HTERT RPE-1 (cell line): Measurements from ENCODE around the gene RSPH4A.
"Not testable (repeated sequence)": the region's sequence is repeated elsewhere in the genome, so short reads cannot be mapped to it uniquely, and the experiment has no call there.

Experiments used
- in situ Hi-C: fragments of 300-500 bp; cut with MboI; formaldehyde crosslinking; loops from 4 replicates; pipeline ENCODE4 v1.14.3; 2020; ENCODE audit warnings: low sequenced_read_pairs

RSPH4A gene

DNA sequence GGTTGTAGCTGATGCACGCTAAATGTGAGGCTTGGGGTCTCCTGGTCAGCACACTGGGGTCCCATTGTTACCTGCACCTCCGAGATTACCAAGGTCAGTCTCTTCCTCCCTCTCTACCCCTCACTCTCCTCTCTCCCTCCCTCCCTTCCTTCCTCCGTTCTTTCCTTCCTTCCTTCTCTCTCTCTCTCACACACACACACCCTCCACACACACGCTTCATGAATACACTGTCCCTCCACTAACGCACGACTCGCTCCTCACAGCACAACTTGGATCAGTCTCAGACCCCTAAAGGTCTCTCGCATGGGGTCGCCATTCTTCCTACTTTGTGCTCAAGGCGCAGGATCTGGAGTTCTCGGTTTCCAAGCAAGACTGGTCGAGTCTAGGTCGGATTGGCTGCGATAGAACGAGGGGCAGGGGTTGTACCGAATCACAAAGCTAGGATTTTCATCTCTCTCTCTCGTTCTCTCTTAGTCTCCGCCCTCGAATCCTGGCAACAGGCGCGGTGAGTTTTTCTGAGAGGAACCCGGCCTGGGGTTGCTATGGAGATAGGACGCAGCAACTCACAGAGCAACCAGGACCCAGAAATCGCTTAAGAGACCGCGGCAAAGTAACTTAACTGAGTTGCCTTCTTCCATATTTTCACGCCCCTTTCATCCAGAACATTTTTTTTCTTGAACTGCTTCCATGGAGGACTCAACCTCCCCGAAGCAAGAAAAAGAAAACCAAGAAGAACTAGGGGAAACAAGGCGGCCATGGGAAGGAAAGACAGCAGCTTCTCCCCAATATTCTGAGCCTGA lies at the start of gene RSPH4A:
TSS of gene RSPH4A (plus strand) at position 543 of the 800 bp plus-strand sequence. CDS start at position 688, 145 bp downstream.
- in situ Hi-C loops = no loop called here

DNA sequence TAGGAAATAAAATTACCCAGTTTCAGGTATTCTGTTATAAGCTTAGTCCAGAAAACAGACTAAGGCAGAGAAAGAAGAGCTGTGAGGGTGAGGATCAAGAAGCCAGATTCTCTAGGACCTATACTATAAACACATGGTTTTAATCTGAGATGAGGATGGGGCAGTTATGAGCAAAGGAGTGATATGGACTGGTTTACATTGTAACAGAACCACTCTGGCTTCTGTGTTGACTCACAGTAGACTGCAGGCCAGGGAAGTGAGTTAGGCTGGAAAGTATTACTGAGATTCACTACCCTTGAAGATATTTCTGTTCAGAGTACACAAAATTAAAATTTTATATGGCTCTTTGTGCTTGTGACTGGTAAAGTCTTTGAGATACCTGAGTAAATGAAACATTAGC lies 48.2 kb upstream of the RSPH4A start:
- in situ Hi-C loops = no loop called here

DNA sequence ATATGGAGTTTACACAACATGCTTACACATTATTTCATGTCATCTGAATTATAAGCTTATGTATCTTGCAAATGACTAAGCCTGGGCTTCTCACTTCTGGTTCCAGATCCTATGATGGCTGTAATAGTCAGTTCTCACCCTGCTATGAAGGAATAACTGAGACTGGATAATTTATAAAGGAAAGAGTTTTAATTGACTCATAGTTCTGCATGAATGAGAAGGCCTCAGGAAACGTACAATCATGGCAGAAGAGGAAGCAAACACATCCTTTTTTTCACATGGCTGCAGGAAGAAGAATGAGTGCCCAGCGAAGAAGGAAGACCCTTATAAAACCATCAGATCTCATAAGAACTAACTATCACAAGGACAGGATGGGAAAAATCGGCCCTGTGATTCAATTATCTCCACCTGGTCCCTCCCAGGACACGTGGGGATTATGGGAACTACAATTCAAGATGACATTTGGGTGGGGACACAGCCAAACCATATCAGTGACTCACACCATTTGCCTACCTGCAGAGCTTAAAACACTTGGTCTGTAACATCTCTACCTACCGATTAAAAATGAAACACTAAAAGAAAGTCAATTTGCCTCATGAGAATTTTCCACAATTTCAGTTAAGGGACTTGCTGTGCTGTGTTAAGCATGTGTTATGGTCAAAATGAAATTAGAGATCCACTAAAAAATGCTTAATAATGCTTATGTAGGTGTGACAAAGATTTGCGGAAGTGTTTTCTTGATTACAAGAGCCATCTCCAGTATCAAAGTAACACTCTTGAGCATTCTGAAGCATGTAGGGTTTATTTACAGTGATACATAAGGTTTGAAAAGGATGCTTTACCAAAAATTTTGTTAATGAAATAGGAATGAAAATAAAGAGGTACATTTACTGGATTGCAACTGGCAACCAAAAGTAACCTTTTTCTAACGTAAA lies 47.2 kb upstream of the RSPH4A start:
- in situ Hi-C loops = no loop called here

DNA sequence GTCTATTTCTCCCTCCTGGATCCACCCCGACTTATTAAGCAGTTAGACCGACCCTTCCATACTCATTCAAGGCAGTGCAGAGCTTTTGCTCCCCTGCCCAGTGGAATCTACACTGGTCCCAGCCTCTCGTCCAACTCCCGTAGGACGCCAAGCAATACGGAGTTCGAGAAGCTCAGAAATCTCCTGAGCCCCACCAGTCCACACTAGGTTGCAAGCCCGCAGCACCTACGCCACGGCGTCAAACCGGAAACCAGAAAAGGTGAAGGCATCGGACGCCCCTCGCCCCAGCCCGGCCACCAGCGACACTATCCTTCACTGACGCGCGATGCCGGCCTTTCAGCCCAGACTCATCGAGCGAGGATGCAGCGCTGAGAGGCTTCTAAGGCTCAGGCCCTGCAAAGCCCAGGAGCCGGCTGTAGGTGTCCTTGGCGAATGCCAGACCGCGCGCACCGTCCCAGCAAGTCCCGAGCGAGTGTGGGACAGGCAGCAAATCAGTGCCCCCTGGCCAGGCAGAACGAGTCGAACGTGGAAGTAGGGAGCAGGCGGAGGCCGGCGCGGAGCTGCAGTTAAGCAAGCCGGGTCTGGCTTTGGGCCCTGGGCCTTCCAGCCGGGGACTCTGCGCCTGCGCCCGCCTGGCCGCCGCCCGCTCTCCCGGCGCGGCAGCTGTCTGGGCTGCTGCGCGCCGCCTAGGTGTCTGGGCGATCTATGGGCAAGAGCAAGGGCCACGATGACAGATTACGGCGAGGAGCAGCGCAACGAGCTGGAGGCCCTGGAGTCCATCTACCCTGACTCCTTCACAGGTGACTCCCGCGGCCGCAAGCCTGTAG lies 45.2 kb upstream of the RSPH4A start, which contains the start of gene RWDD1:
TSS of gene RWDD1 (plus strand) at position 649 of the 827 bp plus-strand sequence. CDS start at position 728, 79 bp downstream.
- in situ Hi-C loops = no loop called here

DNA sequence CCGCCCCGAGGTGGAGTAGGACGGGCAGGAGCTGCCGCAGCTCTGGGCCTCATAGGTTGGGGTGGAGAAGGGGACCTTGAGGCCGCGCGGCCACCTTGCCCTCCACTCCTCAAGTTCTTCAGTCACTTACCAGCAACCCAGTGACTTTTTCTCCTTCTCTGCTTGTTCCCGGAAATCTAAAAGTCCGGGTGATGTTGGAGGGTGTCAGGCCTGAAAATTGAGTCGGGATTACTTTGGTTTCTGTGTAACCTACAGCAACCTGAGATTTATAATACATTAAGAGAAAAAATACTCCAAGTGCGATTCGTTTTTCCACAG lies 44.6 kb upstream of the RSPH4A start:
- in situ Hi-C loops = no loop called here

DNA sequence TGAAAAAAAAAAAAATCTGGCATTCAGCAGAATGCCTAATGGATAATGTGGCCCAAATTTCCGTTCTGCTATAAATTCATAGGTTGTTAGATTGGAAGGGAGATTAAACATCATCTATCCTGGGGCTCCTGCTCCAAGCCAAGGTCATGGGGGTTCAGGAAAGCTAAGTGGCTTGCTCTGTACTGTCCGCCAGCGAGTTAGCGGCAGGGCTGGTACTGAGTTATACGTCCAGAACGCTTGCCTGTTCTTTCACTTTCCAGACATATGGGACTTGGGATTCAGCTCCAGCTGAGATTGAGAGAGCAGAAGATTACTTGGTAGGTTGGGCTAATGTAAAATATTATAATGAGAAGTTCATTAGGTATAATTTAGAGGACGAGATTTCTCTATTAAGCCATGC lies 44.1 kb upstream of the RSPH4A start:
- in situ Hi-C loops = no loop called here

DNA sequence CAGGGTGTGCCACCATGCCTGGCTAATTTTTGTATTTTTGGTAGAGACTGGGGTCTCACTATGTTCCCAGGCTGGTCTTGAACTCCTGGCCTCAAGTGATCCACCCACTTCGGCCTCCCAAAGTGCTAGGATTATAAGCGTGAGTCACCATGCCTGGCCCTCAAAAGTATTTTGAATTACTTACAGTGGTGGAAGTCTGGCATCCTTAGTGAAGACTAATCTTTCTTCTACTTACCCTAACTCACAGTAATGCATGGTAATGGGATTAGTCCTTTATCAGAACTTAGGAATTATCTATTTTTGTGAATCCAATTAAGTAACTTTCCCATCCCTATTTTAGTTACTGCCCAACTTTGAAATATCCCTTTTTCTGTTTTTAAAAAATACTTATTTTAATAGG lies 41.1 kb upstream of the RSPH4A start:
- in situ Hi-C loops = no loop called here

DNA sequence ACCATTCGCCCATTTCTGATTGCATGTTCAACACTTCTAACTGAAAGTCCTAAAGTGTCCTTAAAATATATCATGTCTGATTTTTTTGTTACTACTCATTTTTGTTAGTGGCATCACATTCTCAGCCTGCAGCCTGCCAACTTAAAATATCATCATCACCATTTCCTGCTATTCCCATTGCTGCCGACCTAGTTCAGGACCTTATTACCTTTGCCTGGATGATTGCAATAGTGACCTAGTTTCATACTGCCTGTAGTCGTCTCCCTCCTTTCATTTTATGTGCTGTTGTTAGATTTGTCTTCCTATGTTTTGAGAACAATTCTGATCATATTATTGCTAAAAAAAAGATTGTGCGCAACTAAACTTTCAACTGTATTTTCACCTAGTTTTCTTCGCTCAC lies 38.8 kb upstream of the RSPH4A start:
- in situ Hi-C loops = no loop called here

DNA sequence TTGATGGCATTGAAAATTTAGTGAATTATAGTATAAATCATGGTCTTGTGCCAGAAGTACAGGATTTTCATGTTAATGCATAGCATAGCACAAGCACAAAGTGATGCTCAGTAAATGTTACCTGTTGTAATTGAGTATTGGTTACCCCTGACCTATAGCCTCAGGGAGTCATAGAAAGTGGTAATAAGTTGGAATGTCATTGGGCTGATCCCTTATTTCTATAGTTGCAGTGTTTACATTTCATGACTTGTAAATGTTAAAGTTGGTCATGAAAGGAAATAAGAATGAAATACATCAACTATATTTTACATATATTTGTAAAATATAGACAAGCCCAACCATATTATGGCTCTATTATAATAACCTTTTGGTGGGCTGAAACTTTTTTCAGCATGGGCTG lies 37.9 kb upstream of the RSPH4A start:
- in situ Hi-C loops = no loop called here

DNA sequence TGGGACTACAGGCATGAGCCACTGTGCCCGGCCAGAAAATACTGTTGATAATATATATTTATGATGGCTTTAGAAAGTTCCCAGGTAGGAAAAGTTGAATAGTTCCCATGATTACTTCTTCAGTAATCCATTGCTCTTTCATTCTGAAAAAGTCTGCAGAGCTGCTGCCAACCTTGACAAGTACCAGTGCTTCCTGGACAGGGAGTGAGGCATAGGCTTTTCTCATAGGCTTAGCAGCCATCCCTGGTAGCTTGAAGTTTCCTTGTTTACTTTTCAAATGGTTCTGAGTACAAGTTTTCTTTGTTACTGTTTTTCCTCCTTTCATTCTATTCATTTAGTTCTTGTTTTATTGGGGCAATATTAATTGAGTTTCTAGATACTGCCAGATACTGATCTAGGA lies 37.1 kb upstream of the RSPH4A start:
- in situ Hi-C loops = no loop called here

DNA sequence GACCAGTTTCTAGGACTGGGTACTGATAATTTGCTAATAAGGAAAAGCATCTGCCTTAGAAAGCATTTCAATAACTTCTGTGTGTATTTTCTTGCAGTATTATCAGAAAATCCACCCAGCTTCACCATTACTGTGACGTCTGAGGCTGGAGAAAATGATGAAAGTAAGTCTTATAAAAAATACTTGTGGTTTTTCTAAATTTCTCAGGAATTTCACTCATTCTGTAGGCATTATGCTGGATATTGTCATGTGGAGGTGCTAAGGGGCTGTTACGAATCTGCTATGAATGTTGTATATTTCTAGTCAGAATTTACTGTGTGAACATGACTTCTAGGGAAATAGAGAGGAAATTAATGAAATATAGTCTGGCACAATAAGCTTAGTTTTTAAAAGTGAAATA lies 36.1 kb upstream of the RSPH4A start:
- in situ Hi-C loops = no loop called here

DNA sequence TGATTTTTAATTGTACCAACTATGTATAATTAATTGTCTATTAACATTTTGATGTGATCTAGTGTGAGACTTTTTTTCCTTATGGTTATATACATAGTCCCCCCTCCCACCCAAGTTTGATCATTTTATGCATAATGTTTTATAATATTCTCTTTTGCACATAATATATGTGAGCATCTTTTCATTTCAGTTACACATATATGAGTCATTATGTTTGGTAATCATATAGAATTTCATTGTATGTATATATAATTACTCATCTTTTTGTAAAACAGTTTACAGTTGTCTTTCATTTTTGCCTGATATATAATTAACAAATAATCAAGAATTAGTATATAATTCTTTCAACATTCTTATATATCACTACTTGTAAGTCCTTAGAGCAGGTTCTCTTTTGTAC lies 30.0 kb upstream of the RSPH4A start:
- in situ Hi-C loops = no loop called here

DNA sequence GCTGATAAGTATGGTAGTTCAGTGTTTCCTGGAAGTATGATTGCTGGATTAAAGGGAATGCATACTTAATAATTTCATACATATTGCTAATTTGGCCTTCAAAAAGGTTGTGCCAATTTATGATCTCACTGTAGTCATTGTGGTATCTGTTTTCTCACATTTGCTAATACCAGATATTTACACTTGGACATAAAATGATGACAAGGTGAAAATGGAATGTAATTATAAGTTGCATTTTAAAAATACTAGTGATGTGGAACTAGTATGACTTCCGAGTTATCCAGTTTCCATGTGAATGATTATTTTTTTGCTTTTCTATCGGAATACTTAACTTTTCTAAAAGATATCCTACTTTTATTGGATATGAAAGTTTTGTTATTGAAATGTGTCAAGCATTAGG lies 29.5 kb upstream of the RSPH4A start:
- in situ Hi-C loops = no loop called here

DNA sequence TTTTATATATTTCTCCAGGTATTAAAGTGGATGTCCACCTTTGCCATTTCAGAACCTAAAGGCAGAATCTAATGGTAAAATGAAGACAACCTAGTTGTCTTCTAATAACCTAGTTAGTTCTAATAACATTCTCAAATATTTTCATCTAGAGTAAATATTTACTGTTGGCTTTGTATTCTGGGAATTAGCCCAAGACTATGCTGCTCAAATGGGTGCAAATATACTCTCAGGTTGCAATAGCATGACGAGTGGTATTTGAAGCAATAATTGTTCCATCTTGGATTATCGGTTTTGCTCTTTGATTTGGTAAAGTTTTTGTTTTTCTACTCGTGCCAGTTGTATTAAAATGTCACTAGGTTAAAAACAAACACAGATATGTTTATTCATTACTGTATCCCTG lies 21.0 kb upstream of the RSPH4A start:
- in situ Hi-C loops = no loop called here

DNA sequence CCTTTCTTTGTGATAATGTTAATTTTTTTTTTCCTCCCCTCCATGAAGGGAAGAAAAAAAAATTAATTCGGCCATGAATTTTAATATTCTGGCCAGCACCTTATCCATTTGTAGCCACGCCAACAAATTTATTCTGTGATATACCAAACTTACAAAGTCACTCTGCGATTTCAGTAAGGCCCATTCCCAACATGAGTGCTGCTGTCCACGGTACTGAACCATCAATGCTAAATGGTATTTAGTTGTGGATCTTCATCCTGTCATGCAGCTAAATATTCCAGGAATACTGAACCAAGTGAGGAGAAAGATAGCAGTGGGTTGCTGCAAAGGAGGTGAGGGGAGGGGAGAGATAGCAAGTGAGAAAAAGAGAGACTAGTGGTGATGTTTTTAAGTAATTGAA lies 19.5 kb upstream of the RSPH4A start:
- in situ Hi-C loops = no loop called here

DNA sequence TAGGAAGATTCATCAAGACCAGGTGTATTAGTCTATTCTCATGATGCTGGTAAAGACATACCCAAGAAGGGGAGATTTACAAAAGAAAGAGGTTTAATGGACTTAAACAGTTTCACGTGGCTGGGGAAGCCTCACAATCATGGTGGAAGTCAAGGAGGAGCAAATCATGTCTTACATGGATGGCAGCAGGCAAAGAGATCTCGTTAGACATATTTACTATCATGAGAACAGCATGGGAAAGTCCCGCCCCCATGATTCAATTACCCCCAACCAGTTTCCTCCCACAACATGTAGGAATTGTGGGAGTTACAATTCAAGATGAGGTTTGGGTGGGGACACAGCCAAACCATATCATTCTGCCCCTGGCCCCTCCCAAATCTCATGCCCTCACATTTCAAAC lies 12.4 kb upstream of the RSPH4A start:
- in situ Hi-C loops = not testable (repeated sequence)

DNA sequence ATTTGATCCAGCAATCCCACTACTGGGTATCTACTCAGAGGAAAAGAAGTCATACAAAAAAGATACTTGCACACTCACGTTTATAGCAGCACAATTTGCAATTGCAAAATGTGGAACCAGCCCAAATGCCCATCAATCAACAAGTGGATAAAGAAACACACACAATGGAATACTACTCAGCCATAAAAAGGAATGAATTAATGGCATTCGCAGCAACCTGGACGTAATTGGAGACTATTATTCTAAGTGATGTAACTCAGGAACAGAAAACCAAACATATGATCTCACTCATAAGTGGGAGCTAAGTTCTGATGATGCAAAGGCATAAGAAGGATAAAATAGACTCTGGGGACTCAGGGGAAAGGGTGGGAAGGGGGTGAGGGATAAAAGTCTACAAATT lies 11.4 kb upstream of the RSPH4A start:
- in situ Hi-C loops = not testable (repeated sequence)

DNA sequence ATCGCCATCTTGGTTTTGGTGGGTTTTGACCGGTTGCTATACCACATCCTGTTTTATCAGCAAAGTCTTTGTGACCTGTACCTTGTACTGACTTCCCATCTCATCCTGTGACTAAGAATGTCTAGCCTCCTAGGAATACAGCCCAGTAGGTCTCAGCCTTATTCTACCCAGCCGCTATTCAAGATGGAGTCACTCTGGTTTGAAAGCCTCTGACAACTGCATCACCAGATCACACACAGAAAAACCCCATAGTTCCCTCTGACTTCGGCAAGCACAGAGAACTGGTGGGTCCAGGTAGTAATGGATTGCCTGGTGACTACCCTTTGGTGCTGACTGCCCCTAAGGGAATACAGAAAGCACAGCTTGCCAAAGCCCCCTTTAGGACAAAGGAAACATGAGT lies 10.3 kb upstream of the RSPH4A start:
- in situ Hi-C loops = no loop called here

DNA sequence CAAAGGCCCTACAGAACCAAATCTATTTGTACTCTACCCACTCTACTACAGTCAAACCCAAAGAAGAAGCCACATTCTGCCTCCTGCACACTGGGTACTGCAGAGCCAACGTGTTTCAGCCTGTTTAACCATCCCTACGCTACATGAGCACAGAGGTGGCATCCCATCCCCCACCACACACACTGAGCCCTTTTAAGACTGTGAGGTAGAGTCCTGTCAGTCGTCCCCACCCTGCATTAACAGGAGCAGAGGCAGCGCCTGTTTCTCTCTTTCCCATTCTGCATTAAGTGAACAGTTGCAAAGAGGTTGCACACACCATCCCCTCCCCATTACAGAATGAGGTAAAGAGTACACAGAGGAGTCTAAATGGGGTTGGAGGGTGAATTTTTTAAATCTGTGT lies 5.2 kb upstream of the RSPH4A start:
- in situ Hi-C loops = no loop called here

DNA sequence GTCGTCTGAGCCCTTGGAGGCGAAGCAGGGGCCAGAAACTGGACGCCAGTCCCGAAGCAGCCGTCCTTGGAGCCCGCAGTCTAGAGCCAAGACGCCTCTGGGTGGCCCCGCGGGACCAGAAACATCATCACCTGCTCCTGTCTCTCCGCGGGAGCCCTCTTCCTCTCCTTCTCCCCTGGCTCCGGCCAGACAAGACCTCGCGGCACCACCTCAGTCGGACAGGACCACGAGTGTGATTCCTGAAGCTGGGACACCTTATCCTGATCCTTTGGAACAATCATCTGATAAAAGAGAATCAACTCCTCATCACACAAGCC lies 416 bp downstream of the RSPH4A start:
- in situ Hi-C loops = no loop called here

DNA sequence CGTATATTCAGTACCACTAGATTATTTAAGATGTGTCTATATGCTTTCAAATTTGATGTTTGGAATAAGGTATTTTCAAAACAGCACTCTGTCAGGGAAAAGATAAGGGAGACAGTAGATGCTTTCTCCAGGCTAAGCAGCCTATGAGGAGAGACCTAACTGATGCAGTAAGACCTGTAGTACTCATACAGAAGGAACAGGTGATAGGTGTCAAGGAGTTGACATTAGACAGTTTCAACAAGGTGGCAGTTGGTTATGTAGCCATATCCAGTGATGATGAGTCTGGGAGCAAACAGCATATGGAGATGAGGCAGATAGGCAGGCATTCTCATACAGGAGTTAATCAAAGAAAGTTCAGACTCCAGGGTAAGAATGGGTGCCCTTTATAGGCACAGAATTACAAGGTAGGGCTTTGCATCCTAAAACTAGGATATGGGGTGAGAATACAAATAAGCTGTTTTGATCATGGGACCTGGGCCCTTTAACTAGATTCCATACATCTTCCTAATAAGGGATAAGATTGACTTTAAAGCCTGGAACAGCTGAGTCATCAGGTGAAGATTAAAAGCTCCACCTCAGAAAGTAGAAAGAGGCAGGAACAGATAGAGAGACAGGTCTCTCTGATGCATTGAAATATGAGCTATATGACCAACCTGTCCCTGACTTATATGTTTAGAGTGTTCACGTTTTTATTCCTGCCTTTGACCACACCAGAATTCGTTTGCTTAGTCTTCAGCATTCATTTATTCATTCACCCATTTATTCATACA lies 7.9 kb downstream of the RSPH4A start:
- in situ Hi-C loops = no loop called here
